Measurements from ENCODE around the gene SYT9. TPM values are rescaled to one million over a fixed set of nuclear protein-coding genes. Genes with fewer than 3 reads are reported as not detected.

The SYT9 gene
- total RNA-seq, 1 donor from 2014 or later = 0.21 TPM

- Mint-ChIP-seq H3K4me1 (ENCODE audit: unreplicated experiment) (peaks cover 12% of the 10 kb centered on the region), H3K9me3 (ENCODE audit: unreplicated experiment) (no peaks in the 10 kb centered on the region), H3K36me3 (ENCODE audit: low read depth, unreplicated experiment) (no peaks in the 10 kb centered on the region), H3K27ac (ENCODE audit: unreplicated experiment) (no peak overlapping the region), H3K27me3 (ENCODE audit: unreplicated experiment) (no peaks in the 10 kb centered on the region), H3K4me3 (ENCODE audit: unreplicated experiment) (no peak overlapping the region)
- DNase-seq (ENCODE audit: low spot score) = no peak
- no peak for TF ChIP-seq CTCF (IDR thresholded peaks at IDR 0.05; ENCODE audit: unreplicated experiment)
Observed at GRCh38 chr11:7306900-7307299, 55.2 kb downstream of the SYT9 start.

GRCh38 chr11:7307836-7308235 is 56.1 kb downstream of the SYT9 start:
- DNase-seq (ENCODE audit: low spot score) = no peak
- H3K36me3 Mint-ChIP-seq (ENCODE audit: low read depth, unreplicated experiment) = no peaks in the 10 kb centered on the region
- TF ChIP-seq CTCF (IDR thresholded peaks at IDR 0.05; ENCODE audit: unreplicated experiment) = no peak
- H3K4me1 Mint-ChIP-seq (ENCODE audit: unreplicated experiment) = peaks cover 12% of the 10 kb centered on the region
- H3K27me3 Mint-ChIP-seq (ENCODE audit: unreplicated experiment) = no peaks in the 10 kb centered on the region
- H3K27ac Mint-ChIP-seq (ENCODE audit: unreplicated experiment) = peak overlapping the region; percentile 19
- H3K9me3 Mint-ChIP-seq (ENCODE audit: unreplicated experiment) = no peaks in the 10 kb centered on the region
- H3K4me3 Mint-ChIP-seq (ENCODE audit: unreplicated experiment) = no peak overlapping the region

GRCh38 chr11:7311903-7312302 is 60.2 kb downstream of the SYT9 start:
- H3K36me3 Mint-ChIP-seq (ENCODE audit: low read depth, unreplicated experiment) = no peaks in the 10 kb centered on the region
- H3K27ac Mint-ChIP-seq (ENCODE audit: unreplicated experiment) = no peak overlapping the region
- no peak overlapping the region for H3K4me3 Mint-ChIP-seq (ENCODE audit: unreplicated experiment)
- H3K27me3 Mint-ChIP-seq (ENCODE audit: unreplicated experiment) = no peaks in the 10 kb centered on the region
- no peak for DNase-seq (ENCODE audit: low spot score)
- H3K4me1 Mint-ChIP-seq (ENCODE audit: unreplicated experiment) = peaks cover 7% of the 10 kb centered on the region
- no peak for TF ChIP-seq CTCF (IDR thresholded peaks at IDR 0.05; ENCODE audit: unreplicated experiment)
- no peaks in the 10 kb centered on the region for H3K9me3 Mint-ChIP-seq (ENCODE audit: unreplicated experiment)

DNA sequence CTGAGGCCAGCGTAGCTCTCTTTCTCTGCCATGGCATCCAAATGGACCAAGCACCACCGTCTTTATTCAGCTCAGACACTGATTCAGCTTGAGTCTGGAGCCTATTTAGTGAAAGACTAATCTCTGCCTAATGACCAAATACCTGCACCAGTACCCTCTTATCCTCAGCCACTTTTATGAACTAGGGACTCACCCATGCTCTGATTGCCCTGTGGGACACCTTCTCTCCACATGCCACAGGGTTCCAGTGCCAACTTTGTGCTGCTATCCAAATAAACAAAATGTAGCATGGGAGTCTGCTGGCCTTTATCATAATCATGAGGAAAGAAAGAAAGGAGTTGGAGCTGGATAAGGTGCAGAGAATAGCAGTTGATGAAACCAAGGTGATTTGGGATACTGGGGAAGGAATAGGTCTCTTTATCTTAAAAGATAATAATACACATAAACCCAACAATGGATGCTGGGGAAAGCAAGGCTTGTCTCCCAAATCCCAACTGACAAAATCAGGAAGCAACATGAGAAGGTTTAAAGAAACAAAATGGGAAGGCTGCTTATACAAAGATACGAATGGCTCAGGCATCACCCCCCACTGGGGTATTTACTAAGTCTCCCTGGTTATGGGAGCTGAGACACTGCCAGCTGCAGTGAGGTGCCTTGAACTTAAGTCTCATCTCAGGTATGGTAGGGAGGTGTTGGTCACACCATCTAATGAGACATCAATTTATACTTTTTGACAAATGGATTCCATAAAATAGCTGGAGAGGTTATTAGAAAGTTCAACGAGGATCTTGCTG is 63.3 kb downstream of the SYT9 start:
- Mint-ChIP-seq H3K27me3 (ENCODE audit: unreplicated experiment) (no peaks in the 10 kb centered on the region), H3K4me3 (ENCODE audit: unreplicated experiment) (no peak overlapping the region), H3K36me3 (ENCODE audit: low read depth, unreplicated experiment) (no peaks in the 10 kb centered on the region), H3K4me1 (ENCODE audit: unreplicated experiment) (no peaks in the 10 kb centered on the region), H3K9me3 (ENCODE audit: unreplicated experiment) (no peaks in the 10 kb centered on the region), H3K27ac (ENCODE audit: unreplicated experiment) (no peak overlapping the region)
- DNase-seq (ENCODE audit: low spot score) = no peak
- no peak for TF ChIP-seq CTCF (IDR thresholded peaks at IDR 0.05; ENCODE audit: unreplicated experiment)

DNA sequence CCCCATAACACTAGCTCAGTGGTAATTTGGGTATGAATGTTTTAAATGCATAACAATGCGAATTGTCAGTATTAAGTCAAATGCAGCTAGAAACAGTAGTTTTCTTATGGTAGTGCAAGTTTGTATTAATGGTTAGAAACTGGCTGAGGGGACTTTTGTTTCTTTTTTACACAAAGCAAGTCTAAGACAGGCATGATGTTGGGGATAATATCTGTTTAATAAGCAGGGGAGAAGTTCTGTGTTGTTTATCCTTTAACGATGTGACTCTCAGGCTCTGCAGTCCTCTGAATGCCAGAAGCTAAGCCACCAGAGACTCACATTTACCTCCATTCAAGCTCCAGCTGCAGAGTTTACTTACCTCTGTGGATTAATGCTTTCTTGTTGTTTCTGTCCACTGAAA is 67.8 kb downstream of the SYT9 start:
- H3K4me3 Mint-ChIP-seq (ENCODE audit: unreplicated experiment) = no peak overlapping the region
- no peak for TF ChIP-seq CTCF (IDR thresholded peaks at IDR 0.05; ENCODE audit: unreplicated experiment)
- H3K27me3 Mint-ChIP-seq (ENCODE audit: unreplicated experiment) = peaks cover 1% of the 10 kb centered on the region
- H3K36me3 Mint-ChIP-seq (ENCODE audit: low read depth, unreplicated experiment) = no peaks in the 10 kb centered on the region
- no peak for DNase-seq (ENCODE audit: low spot score)
- H3K9me3 Mint-ChIP-seq (ENCODE audit: unreplicated experiment) = no peaks in the 10 kb centered on the region
- no peak overlapping the region for H3K27ac Mint-ChIP-seq (ENCODE audit: unreplicated experiment)
- no peaks in the 10 kb centered on the region for H3K4me1 Mint-ChIP-seq (ENCODE audit: unreplicated experiment)
